MCF 10A (cell line): ENCODE data around the gene TCEAL2. TPM values are rescaled to one million over a fixed set of nuclear protein-coding genes. Genes with fewer than 3 reads are reported as not detected.

Experiments used
- BruUV-seq: library from RNA; stranded (reverse); fragments of 400-500 nt; replicated peaks from 2 replicates; lab custom pipeline; 2021; lab: Mats Ljungman, UMichigan
- CTCF ChIA-PET: fragments of 300-600 bp; sonication (Branson Sonifier 250); formaldehyde crosslinking; extraction: SDS; loops from one replicate; lab custom pipeline; 2021; ENCODE audit warnings: antibody characterized with exemption, inconsistent platforms; lab: Yijun Ruan, JAX
- POLR2A ChIA-PET: fragments of 300-600, 350-650 bp; sonication (Branson Sonifier 250); formaldehyde crosslinking; extraction: SDS; loops from one replicate; lab custom pipeline; 2020; ENCODE audit warnings: antibody characterized with exemption, inconsistent platforms; lab: Yijun Ruan, JAX
- DNase-seq: peaks from one replicate; pipeline ENCODE4 v3.0.0-alpha.2; 2018; ENCODE audit not compliant: unreplicated experiment
- H3K27ac Mint-ChIP-seq: one replicate; pipeline ENCODE4 v1.8.0; 2022; ENCODE audit warnings: mild to moderate bottlenecking, low read depth, mixed read lengths; ENCODE audit not compliant: unreplicated experiment
- H3K27me3 Mint-ChIP-seq: one replicate; pipeline ENCODE4 v1.8.0; 2022; ENCODE audit warnings: mixed read lengths; ENCODE audit not compliant: insufficient read depth, unreplicated experiment
- H3K36me3 Mint-ChIP-seq: one replicate; pipeline ENCODE4 v1.8.0; 2022; ENCODE audit warnings: mild to moderate bottlenecking, moderate library complexity, mixed read lengths; ENCODE audit not compliant: insufficient read depth, unreplicated experiment
- H3K4me1 Mint-ChIP-seq: one replicate; pipeline ENCODE4 v1.8.0; 2022; ENCODE audit warnings: mixed read lengths; ENCODE audit not compliant: insufficient read depth, unreplicated experiment
- H3K4me3 Mint-ChIP-seq: one replicate; pipeline ENCODE4 v1.8.0; 2022; ENCODE audit warnings: mild to moderate bottlenecking, moderate library complexity, mixed read lengths; ENCODE audit not compliant: unreplicated experiment
- H3K9me3 Mint-ChIP-seq: one replicate; pipeline ENCODE4 v1.8.0; 2022; ENCODE audit warnings: mixed read lengths; ENCODE audit not compliant: unreplicated experiment
- CTCF ChIP-seq: fragments of 200-600 bp; IDR thresholded peaks from one replicate; pipeline ENCODE4 v1.8.0; 2022; ENCODE audit warnings: antibody characterized with exemption, mild to moderate bottlenecking; ENCODE audit not compliant: unreplicated experiment
- intact Hi-C: fragments of 100-400 bp; cut with micrococcal nuclease; formaldehyde crosslinking; loops from 2 replicates; pipeline ENCODE4 v1.14.1; 2022
- total RNA-seq: library from RNA; stranded (reverse); gene quantifications from 2 replicates; pipeline ENCODE4 v1.2.3, GENCODE V29; 2022

The TCEAL2 gene
- total RNA-seq, 1 experiment from 2014 or later: not detected

GRCh38 chrX:102154900-102155805, 29.7 kb downstream of the TCEAL2 start:
- intact Hi-C loops: no loop called here
- no peaks in the 10 kb centered on the region for H3K36me3 Mint-ChIP-seq
- BruUV-seq: no TSS peak
- TF ChIP-seq CTCF: no peak
- H3K27ac Mint-ChIP-seq: no peak overlapping the region
- ChIA-PET CTCF (interaction anchor here (1.0 kb wide), 1 partner anchor 9 kb away, joined by 3 read pairs; no protein-coding TSS in a partner anchor), POLR2A (no interaction called here)
- H3K9me3 Mint-ChIP-seq: no peaks in the 10 kb centered on the region
- H3K27me3 Mint-ChIP-seq: peaks cover 56% of the 10 kb centered on the region
- peak overlapping the region; percentile 65 for H3K4me3 Mint-ChIP-seq
- no peaks in the 10 kb centered on the region for H3K4me1 Mint-ChIP-seq
- no peak for DNase-seq

DNA sequence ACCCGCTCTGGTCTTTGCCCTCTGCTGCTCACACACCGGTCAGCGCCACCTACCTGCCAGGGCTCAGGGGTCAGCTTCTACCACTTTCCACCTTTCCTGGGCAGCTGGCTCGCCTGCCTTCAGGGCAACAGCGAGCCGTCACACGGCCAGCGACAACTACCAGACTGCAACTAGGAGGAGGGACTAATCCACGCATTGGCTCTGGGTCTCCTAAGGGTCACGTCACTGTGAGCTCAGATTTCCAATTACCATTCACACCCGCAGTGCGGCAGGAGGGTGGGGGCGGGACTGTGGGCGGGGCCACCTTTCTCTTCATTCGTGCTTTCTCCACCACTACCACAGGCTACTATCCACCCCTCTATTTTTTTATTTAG, 30.3 kb downstream of the TCEAL2 start, which contains the start of gene BEX5:
Gene BEX5 (minus strand): TSS at position 172 of the 374 bp plus-strand sequence. CDS start 1,712 bp downstream, outside the sequence.
- Mint-ChIP-seq H3K9me3 (no peaks in the 10 kb centered on the region), H3K4me1 (no peaks in the 10 kb centered on the region), H3K36me3 (no peaks in the 10 kb centered on the region), H3K27ac (no peak within 1 kb of the TSS), H3K4me3 (peak within 1 kb of the TSS; percentile 65), H3K27me3 (peaks cover 53% of the 10 kb centered on the region)
- no peak for TF ChIP-seq CTCF
- CTCF ChIA-PET: no interaction called here
- intact Hi-C loops: no loop called here
- no TSS peak for BruUV-seq
- POLR2A ChIA-PET: interaction anchor here (0.6 kb wide), 1 partner anchor 21 kb away, joined by 3 read pairs; no protein-coding TSS in a partner anchor
- peak; percentile 12 for DNase-seq

Other genes with a start within 250 kb of the TCEAL2 start
- not detected in 2 replicates for gene ZMAT1, start 193.7 kb upstream of the TCEAL2 start, total RNA-seq
- gene TCEAL6, start 16.8 kb downstream of the TCEAL2 start, total RNA-seq: not detected in 2 replicates
- not detected in 2 replicates for gene BEX5, start 30.3 kb downstream of the TCEAL2 start, total RNA-seq
- not detected in 2 replicates for gene TCP11X1, start 89.6 kb downstream of the TCEAL2 start, total RNA-seq
- gene NXF2, start 121.5 kb downstream of the TCEAL2 start, total RNA-seq: not detected in 2 replicates